Measurements from ENCODE around the gene NEK9. TPM values are rescaled to one million over a fixed set of nuclear protein-coding genes. Genes with fewer than 3 reads are reported as not detected.

Gene NEK9
- total RNA-seq, 1 experiment from 2014 or later = 50.8 TPM

GRCh38 chr14:75170772-75171171 lies 43.9 kb upstream of the NEK9 start:
- Mint-ChIP-seq H3K4me3 (no peak overlapping the region), H3K27ac (no peak overlapping the region), H3K36me3 (no peaks in the 10 kb centered on the region), H3K4me1 (peaks cover 28% of the 10 kb centered on the region), H3K27me3 (ENCODE audit: low read depth) (no peaks in the 10 kb centered on the region), H3K9me3 (no peaks in the 10 kb centered on the region)
- ChIA-PET CTCF (no interaction called here), POLR2A (no interaction called here)
- TF ChIP-seq JUN (CRISPR knock-in tag; IDR thresholded peaks at IDR 0.05) (no peak), ZNF396 (CRISPR knock-in tag; IDR thresholded peaks at IDR 0.05; ENCODE audit: borderline replicate concordance) (no peak), ATF3 (CRISPR knock-in tag; conservative IDR thresholded peaks at IDR 0.05) (no peak), E2F5 (CRISPR knock-in tag; IDR thresholded peaks at IDR 0.05) (no peak)
- DNase-seq (ENCODE audit: low spot score) (no peak), ATAC-seq (no peak)

- no peak for ATAC-seq
- Mint-ChIP-seq H3K27ac (no peak overlapping the region; the same call in 1 of the 2 replicates), H3K4me1 (peaks cover 16% of the 10 kb centered on the region), H3K9me3 (no peaks in the 10 kb centered on the region), H3K36me3 (no peaks in the 10 kb centered on the region), H3K4me3 (no peak overlapping the region), H3K27me3 (ENCODE audit: low read depth) (no peaks in the 10 kb centered on the region)
- DNase-seq (ENCODE audit: low spot score) = no peak
- ChIA-PET POLR2A (no interaction called here), CTCF (no interaction called here)
- no peak for TF ChIP-seq TEAD1 (CRISPR knock-in tag; IDR thresholded peaks at IDR 0.05)
- no peak for TF ChIP-seq STAT6 (CRISPR knock-in tag; conservative IDR thresholded peaks at IDR 0.05; ENCODE audit: low read depth)
Measured at GRCh38 chr14:75168586-75169335, 41.9 kb upstream of the NEK9 start.

GRCh38 chr14:75167325-75167724 lies 40.5 kb upstream of the NEK9 start:
- CTCF ChIA-PET = interaction anchor here (0.9 to 1.8 kb wide), 2 partner anchors 131 to 322 kb away, joined by 3 read pairs; no protein-coding TSS in a partner anchor
- no peaks in the 10 kb centered on the region for H3K36me3 Mint-ChIP-seq
- H3K9me3 Mint-ChIP-seq = no peaks in the 10 kb centered on the region
- TF ChIP-seq ZBTB21 (CRISPR knock-in tag; IDR thresholded peaks at IDR 0.05; ENCODE audit: borderline replicate concordance) (no peak), CTCF (IDR thresholded peaks at IDR 0.05) (no peak), ELF4 (CRISPR knock-in tag; IDR thresholded peaks at IDR 0.05; ENCODE audit: low read depth) (no peak), STAT6 (CRISPR knock-in tag; conservative IDR thresholded peaks at IDR 0.05; ENCODE audit: low read depth) (no peak), ZNF121 (CRISPR knock-in tag; IDR thresholded peaks at IDR 0.05) (no peak)
- POLR2A ChIA-PET = no interaction called here
- no peak for ATAC-seq
- no peak overlapping the region for H3K4me3 Mint-ChIP-seq
- DNase-seq (ENCODE audit: low spot score) = no peak
- peaks cover 13% of the 10 kb centered on the region for H3K4me1 Mint-ChIP-seq
- no peak overlapping the region for H3K27ac Mint-ChIP-seq
- no peaks in the 10 kb centered on the region for H3K27me3 Mint-ChIP-seq (ENCODE audit: low read depth)
